Keratinocyte (primary cell): ENCODE measurements around the gene RASGRP3. TPM values are rescaled to one million over a fixed set of nuclear protein-coding genes. Genes with fewer than 3 reads are reported as not detected.

Experiments
- DNase-seq: peaks from one replicate; pipeline ENCODE4 v3.0.0-alpha.2; 2011; ENCODE audit warnings: low read depth, missing footprints, low spot score
- FAIRE-seq: peaks from 2 replicates; lab custom pipeline; 2011; peaks lifted over from hg19 to GRCh38; lab: Jason Lieb, UNC
- H2AFZ ChIP-seq: 2 replicates; pipeline ENCODE4 v1.6.0; 2012; ENCODE audit warnings: low read length, control low read depth, inconsistent platforms; ENCODE audit not compliant: control insufficient read depth
- H3K27ac ChIP-seq: 2 replicates; pipeline ENCODE4 v1.5.1; 2011; ENCODE audit warnings: low read length; ENCODE audit not compliant: control insufficient read depth, insufficient read depth
- H3K27me3 ChIP-seq: 3 replicates; pipeline ENCODE4 v1.6.0; 2011; ENCODE audit warnings: low read length; ENCODE audit not compliant: control insufficient read depth, insufficient read depth; ENCODE audit errors: extremely low read depth
- H3K36me3 ChIP-seq, 2 experiments: 2 replicates in 1 of 2; 3 replicates in 1 of 2; pipeline ENCODE4 v1.5.1; 2011; ENCODE audit warnings: low read length in 2 of 2, mild to moderate bottlenecking in 1 of 2; ENCODE audit not compliant: control insufficient read depth in 2 of 2, insufficient read depth in 2 of 2; ENCODE audit errors: extremely low read depth in 1 of 2
- H3K4me1 ChIP-seq: 3 replicates; pipeline ENCODE4 v1.5.1; 2011; ENCODE audit warnings: low read length; ENCODE audit not compliant: control insufficient read depth, insufficient read depth; ENCODE audit errors: extremely low read depth
- H3K4me2 ChIP-seq: 3 replicates; pipeline ENCODE4 v1.6.0; 2011; ENCODE audit warnings: low read depth, low read length; ENCODE audit not compliant: control insufficient read depth, insufficient read depth; ENCODE audit errors: extremely low read depth
- H3K4me3 ChIP-seq, 3 experiments: fragments of 200-600 bp in 1 of 3; sonication (generic) in 1 of 3; 2 replicates in 2 of 3; 3 replicates in 1 of 3; pipeline ENCODE4 v1.5.1; 2011 to 2016; ENCODE audit warnings: low read length in 3 of 3, mild to moderate bottlenecking in 3 of 3, control low read depth in 2 of 3, inconsistent platforms in 1 of 3, low read depth in 1 of 3, mixed read lengths in 1 of 3, mixed run types in 1 of 3, moderate library complexity in 1 of 3; ENCODE audit not compliant: control insufficient read depth in 2 of 3, insufficient read depth in 2 of 3; ENCODE audit errors: extremely low read depth in 1 of 3
- H3K79me2 ChIP-seq: 2 replicates; pipeline ENCODE4 v1.6.0; 2012; ENCODE audit warnings: low read length; ENCODE audit not compliant: control insufficient read depth, insufficient read depth
- H3K9ac ChIP-seq: 3 replicates; pipeline ENCODE4 v1.6.0; 2011; ENCODE audit warnings: low read length; ENCODE audit not compliant: control insufficient read depth, insufficient read depth; ENCODE audit errors: extremely low read depth
- H3K9me1 ChIP-seq: 3 replicates; pipeline ENCODE4 v1.6.0; 2011; ENCODE audit warnings: low read length; ENCODE audit not compliant: control insufficient read depth, insufficient read depth; ENCODE audit errors: extremely low read depth
- H3K9me3 ChIP-seq: 2 replicates; pipeline ENCODE4 v1.5.1; 2012; ENCODE audit warnings: low read depth, low read length; ENCODE audit not compliant: control insufficient read depth
- H4K20me1 ChIP-seq: 3 replicates; pipeline ENCODE4 v1.6.0; 2011; ENCODE audit warnings: low read length; ENCODE audit not compliant: control insufficient read depth, insufficient read depth; ENCODE audit errors: extremely low read depth
- EZH2 ChIP-seq: IDR thresholded peaks from one replicate; pipeline ENCODE4 v1.6.1; 2012; ENCODE audit warnings: inconsistent platforms, mild to moderate bottlenecking, low read length, moderate library complexity
- dilution Hi-C: fragments of 300-500 bp; cut with MboI; formaldehyde crosslinking; loops from one replicate; pipeline ENCODE4 v1.7.0; 2020; ENCODE audit warnings: low sequenced_read_pairs; ENCODE audit not compliant: extremely low pct_ligation_motif_present
- polyA plus RNA-seq, 5 experiments: library from polyadenylated mRNA; depleted of rRNA in 3 of 5; stranded (reverse) in 3 of 5; stranded (forward) in 1 of 5; unstranded in 1 of 5; fragments of >200 nt; gene quantifications; 1 replicate in 1 of 5; 2 replicates in 3 of 5; 3 replicates in 1 of 5; pipeline versions ENCODE4 v1.2.1 to v1.2.3, GENCODE V29; 2011 to 2012; ENCODE audit warnings: missing spikeins in 2 of 5, low read depth in 1 of 5, low replicate concordance in 1 of 5
- TF ChIP-seq, protein P1 (sequence below), 3 experiments: IDR thresholded peaks in 1 of 3; conservative IDR thresholded peaks in 1 of 3; optimal IDR thresholded peaks in 1 of 3; 2 replicates in 2 of 3; 3 replicates in 1 of 3; pipeline versions ENCODE3 to v1.5.1; 2011; ENCODE audit warnings: low read length in 3 of 3, mild to moderate bottlenecking in 3 of 3, moderate library complexity in 2 of 3, control low read depth in 1 of 3, inconsistent platforms in 1 of 3; ENCODE audit not compliant: insufficient read depth in 2 of 3; ENCODE audit errors: extremely low read depth in 1 of 3

Gene RASGRP3
- polyA plus RNA-seq, 1 donor (not counting 4 experiments of a cell fraction or from before 2014, with no cell fraction given) = 0.56 TPM

DNA sequence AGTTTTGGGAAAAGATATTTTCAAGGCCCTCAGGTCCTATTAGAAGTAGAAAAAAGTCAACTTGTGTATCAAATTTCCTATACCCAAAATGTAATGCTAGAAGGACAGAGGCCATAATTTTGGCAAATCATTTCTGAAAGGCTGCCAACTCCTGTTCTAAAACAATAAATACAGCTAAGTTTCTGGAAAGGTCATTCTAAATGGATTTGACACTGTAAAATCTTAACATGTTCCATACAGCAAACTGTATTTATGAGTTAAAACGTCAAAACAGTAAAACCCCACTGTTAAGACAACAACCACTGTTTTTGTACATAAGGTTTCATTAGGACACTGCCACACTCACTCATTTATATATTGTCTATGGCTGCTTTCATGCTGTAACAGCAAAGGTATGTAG, 113.0 kb downstream of the RASGRP3 start:
- H3K9ac ChIP-seq = no peak overlapping the region
- no peaks in the 10 kb centered on the region for H3K9me1 ChIP-seq
- H2AFZ ChIP-seq = no peak overlapping the region
- H3K27me3 ChIP-seq = no peaks in the 10 kb centered on the region
- no peaks in the 10 kb centered on the region for H3K9me3 ChIP-seq
- dilution Hi-C loops = no loop called here
- H3K4me2 ChIP-seq = no peak overlapping the region
- H3K27ac ChIP-seq = no peak overlapping the region
- peaks cover 12% of the 10 kb centered on the region for H3K79me2 ChIP-seq
- no peaks in the 10 kb centered on the region for H3K4me1 ChIP-seq
- DNase-seq (no peak), FAIRE-seq (no peak)
- TF ChIP-seq EZH2 = no peak
- TF ChIP-seq, protein P1, sequence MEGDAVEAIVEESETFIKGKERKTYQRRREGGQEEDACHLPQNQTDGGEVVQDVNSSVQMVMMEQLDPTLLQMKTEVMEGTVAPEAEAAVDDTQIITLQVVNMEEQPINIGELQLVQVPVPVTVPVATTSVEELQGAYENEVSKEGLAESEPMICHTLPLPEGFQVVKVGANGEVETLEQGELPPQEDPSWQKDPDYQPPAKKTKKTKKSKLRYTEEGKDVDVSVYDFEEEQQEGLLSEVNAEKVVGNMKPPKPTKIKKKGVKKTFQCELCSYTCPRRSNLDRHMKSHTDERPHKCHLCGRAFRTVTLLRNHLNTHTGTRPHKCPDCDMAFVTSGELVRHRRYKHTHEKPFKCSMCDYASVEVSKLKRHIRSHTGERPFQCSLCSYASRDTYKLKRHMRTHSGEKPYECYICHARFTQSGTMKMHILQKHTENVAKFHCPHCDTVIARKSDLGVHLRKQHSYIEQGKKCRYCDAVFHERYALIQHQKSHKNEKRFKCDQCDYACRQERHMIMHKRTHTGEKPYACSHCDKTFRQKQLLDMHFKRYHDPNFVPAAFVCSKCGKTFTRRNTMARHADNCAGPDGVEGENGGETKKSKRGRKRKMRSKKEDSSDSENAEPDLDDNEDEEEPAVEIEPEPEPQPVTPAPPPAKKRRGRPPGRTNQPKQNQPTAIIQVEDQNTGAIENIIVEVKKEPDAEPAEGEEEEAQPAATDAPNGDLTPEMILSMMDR (optimal IDR thresholded peaks at IDR 0.05 in 1 of 3, IDR thresholded peaks at IDR 0.05 in 1 of 3, conservative IDR thresholded peaks at IDR 0.05 in 1 of 3; ENCODE audit: extremely low read depth in 1 of 3, insufficient read depth in 2 of 3, low read length in 3 of 3) = no peak
- H3K36me3 ChIP-seq = peaks cover 7 to 15% of the 10 kb centered on the region in 2 experiments
- H4K20me1 ChIP-seq = no peaks in the 10 kb centered on the region
- no peak overlapping the region for H3K4me3 ChIP-seq

DNA sequence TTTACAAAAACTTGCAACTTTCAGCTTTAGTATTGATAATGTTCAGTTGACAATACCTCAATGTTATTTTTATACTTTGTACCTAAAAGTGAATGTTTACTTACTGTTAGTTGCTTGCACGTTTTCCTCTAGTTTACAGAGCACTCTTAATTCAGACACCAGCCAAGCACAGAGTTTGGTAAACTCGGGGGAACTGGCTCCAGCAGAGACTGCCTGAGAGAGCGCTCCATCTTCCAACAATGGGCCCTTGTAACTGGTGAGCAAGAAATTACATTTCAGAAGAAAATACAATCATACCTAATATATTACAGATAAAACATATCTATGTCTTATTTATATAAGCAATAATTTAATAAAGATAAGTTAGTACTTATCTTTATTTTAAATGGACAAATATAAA, 118.9 kb downstream of the RASGRP3 start:
- Histone ChIP-seq H3K4me2 (no peak overlapping the region), H3K36me3 (peaks cover 2 to 10% of the 10 kb centered on the region in 2 experiments), H4K20me1 (no peaks in the 10 kb centered on the region), H2AFZ (no peak overlapping the region), H3K27ac (no peak overlapping the region), H3K9me3 (no peaks in the 10 kb centered on the region), H3K4me1 (peaks cover 4% of the 10 kb centered on the region), H3K4me3 (no peak overlapping the region), H3K79me2 (peaks cover 54% of the 10 kb centered on the region), H3K27me3 (no peaks in the 10 kb centered on the region), H3K9me1 (no peaks in the 10 kb centered on the region), H3K9ac (no peak overlapping the region)
- FAIRE-seq (no peak), DNase-seq (no peak)
- TF ChIP-seq, protein P1 (optimal IDR thresholded peaks at IDR 0.05 in 1 of 3, IDR thresholded peaks at IDR 0.05 in 1 of 3, conservative IDR thresholded peaks at IDR 0.05 in 1 of 3; ENCODE audit: extremely low read depth in 1 of 3, insufficient read depth in 2 of 3, low read length in 3 of 3) = no peak
- no peak for TF ChIP-seq EZH2
- dilution Hi-C loops = no loop called here
